Measurements from ENCODE around the gene KCNH8.
"Not testable (repeated sequence)": the region's sequence is repeated elsewhere in the genome, so short reads cannot be mapped to it uniquely, and the experiment has no call there.

The KCNH8 gene

DNA sequence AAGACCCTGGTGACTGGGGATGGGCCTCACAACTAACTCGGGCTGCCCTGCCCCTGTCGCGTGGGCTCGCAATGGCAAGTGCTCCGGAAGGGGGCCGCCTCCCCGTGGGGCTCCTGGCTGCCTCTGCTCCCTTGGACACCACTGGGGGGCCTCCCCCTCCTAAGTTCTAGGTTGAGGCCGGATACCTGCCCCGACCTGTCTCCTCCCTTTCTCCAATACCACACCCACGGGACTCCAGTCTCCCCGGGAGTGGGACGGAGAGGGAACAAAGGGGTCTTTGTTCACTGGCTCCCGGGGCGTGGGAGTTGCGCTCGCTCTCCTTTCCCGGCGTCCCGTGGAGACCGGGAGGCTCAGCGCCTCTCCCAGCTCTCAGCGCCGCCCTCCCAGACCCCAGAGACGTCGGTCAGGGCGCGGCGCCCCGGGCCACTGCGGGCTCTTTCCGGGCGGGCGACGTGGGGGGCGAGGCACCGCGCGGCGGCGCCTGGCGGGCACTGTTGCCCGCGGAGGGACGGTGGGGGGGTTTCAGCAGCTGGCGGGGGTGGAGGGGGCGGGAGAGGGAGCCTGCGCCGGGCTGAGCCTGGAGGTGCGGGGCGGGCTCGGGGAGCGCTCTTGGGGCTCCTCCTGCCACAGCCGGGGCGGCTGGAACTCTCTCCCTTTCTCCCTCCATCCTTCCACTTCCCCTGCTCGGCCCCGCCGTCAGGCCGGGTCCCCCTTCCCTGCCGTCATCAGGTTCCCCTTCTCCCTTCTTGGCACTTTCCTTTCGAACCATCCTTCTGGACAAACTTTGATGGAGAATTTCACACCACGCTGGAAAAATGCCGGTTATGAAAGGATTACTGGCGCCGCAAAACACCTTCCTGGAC is at the start of gene KCNH8:
KCNH8 (plus strand) TSS at position 606 of the 863 bp plus-strand sequence; CDS start at position 816, 210 bp downstream.
- Histone ChIP-seq H3K4me1 (ENCODE audit: insufficient read depth, low read length) (no peaks in the 10 kb centered on the region), H3K36me3 (ENCODE audit: insufficient read depth, low read length) (no peaks in the 10 kb centered on the region), H3K9ac (ENCODE audit: low read depth, low read length) (peak within 1 kb of the TSS; percentile 97), H3K9me3 (ENCODE audit: control insufficient read depth, insufficient read depth, low read length) (no peaks in the 10 kb centered on the region)

DNA sequence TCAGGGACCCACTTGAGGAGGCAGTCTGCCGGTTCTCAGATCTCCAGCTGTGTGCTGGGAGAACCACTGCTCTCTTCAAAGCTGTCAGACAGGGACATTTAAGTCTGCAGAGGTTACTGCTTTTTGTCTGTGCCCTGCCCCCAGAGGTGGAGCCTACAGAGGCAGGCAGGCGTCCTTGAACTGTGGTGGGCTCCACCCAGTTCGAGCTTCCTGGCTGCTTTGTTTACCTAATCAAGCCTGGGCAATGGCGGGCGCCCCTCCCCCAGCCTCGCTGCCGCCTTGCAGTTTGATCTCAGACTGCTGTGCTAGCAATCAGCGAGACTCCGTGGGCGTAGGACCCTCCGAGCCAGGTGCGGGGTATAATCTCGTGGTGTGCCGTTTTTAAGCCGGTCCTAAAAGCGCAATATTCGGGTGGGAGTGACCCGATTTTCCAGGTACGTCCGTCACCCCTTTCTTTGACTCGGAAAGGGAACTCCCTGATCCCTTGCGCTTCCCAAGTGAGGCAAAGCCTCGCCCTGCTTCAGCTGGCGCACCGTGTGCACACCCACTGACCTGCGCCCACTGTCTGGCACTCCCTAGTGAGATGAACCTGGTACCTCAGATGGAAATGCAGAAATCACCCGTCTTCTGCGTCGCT is 45.5 kb upstream of the KCNH8 start:
- peak overlapping the region; percentile 73 for H3K9ac ChIP-seq (ENCODE audit: low read depth, low read length)

DNA sequence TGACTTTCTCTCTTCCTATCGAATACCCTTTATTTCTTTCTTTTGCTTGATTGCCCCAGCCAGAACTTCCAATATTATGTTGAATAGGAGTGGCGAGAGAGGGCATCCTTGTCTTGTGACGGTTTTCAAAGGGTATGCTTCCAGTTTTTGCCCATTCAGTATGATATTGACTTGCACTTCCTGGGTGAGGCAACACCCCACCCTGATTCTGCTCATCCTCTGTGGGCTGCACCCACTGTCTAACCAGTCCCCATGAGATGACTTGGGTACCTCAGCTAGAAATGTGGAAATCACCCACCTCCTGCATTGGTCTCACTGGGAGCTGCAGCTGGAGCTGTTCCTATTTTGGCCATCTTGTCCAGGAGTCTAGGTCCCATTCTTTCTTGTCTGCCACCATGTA is 44.8 kb upstream of the KCNH8 start:
- Histone ChIP-seq H3K36me3 (ENCODE audit: insufficient read depth, low read length) (no peaks in the 10 kb centered on the region; the same call in 1 of the 2 replicates), H3K9me3 (ENCODE audit: control insufficient read depth, insufficient read depth, low read length) (no peaks in the 10 kb centered on the region; the same call in 1 of the 2 replicates), H3K4me1 (ENCODE audit: insufficient read depth, low read length) (no peaks in the 10 kb centered on the region), H3K9ac (ENCODE audit: low read depth, low read length) (peak overlapping the region; percentile 73; the same call in 1 of the 2 replicates)

More for the DNA sequence above, 45.5 kb upstream of the KCNH8 start:
- H3K4me1 ChIP-seq (ENCODE audit: insufficient read depth, low read length); H3K36me3 ChIP-seq (ENCODE audit: insufficient read depth, low read length); H3K9me3 ChIP-seq (ENCODE audit: control insufficient read depth, insufficient read depth, low read length): not testable (repeated sequence)

DNA sequence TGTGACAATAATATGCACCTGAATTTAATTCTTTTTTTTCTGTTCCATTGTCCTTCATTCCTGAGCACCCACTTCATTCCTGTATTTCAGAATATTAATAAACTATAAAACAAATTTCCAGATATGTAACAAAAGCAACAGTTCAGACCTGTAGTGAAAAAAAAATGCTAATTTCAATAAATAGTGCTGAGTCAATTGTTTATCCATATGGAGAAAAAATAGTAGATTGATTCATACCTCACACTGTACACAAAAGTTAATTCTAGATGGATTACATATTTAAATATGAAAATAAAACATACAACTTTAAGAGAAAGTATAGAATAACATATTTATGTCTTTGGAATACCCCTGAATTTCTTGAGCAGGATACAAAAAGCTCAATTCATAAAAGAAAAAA is 43.9 kb upstream of the KCNH8 start:
- no peak overlapping the region for H3K9ac ChIP-seq (ENCODE audit: low read depth, low read length)
- no peaks in the 10 kb centered on the region; the same call in 1 of the 2 replicates for H3K9me3 ChIP-seq (ENCODE audit: control insufficient read depth, insufficient read depth, low read length)
- no peaks in the 10 kb centered on the region for H3K4me1 ChIP-seq (ENCODE audit: insufficient read depth, low read length)
- no peaks in the 10 kb centered on the region; the same call in 1 of the 2 replicates for H3K36me3 ChIP-seq (ENCODE audit: insufficient read depth, low read length)

DNA sequence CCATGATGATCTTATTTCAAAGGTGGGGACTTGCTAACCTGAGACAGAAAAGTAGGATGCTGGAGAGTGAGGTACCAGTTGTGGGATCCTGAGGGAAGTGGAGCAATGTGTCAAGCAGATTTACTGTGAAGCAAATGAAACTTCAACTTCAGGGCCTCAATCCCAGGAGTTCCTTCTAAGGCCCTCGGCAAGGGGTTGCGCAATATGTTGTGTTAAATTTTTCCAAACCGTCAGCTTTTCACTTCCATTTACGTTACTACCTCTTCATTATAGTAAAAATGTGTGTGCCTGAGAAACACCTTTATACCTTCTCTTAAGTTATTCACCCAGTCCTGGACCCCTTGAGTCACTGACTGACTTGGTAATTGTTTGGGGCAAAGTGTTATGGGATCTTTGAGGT is 42.5 kb upstream of the KCNH8 start:
- no peaks in the 10 kb centered on the region for H3K4me1 ChIP-seq (ENCODE audit: insufficient read depth, low read length)
- H3K9ac ChIP-seq (ENCODE audit: low read depth, low read length), result no peak overlapping the region

DNA sequence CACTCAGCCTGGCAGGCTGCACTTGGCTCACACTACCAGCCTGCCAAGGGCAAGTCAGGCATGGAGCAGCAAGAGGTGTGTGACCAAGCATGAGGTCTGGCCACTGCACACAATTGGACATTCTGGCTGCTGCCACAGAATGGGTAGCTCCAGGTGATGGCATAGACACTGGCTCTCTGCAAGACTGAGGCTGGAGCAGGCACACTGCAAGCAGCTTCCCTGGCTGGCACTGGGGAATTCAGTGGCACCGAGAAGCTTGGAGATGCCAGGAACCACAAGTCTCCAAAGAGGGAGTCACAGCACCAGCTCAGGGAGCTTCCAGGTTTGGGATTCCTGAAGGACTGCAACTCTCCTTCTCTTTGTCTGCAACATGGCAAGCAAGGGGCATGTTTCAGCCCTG is 42.0 kb upstream of the KCNH8 start:
- Histone ChIP-seq H3K4me1 (ENCODE audit: insufficient read depth, low read length) (no peaks in the 10 kb centered on the region), H3K9me3 (ENCODE audit: control insufficient read depth, insufficient read depth, low read length) (no peaks in the 10 kb centered on the region; the same call in 1 of the 2 replicates), H3K9ac (ENCODE audit: low read depth, low read length) (no peak overlapping the region)

More for the DNA sequence above, 42.5 kb upstream of the KCNH8 start:
- Histone ChIP-seq H3K9me3 (ENCODE audit: control insufficient read depth, insufficient read depth, low read length) (no peaks in the 10 kb centered on the region; the same call in 1 of the 2 replicates), H3K36me3 (ENCODE audit: insufficient read depth, low read length) (no peaks in the 10 kb centered on the region; the same call in 1 of the 2 replicates)

DNA sequence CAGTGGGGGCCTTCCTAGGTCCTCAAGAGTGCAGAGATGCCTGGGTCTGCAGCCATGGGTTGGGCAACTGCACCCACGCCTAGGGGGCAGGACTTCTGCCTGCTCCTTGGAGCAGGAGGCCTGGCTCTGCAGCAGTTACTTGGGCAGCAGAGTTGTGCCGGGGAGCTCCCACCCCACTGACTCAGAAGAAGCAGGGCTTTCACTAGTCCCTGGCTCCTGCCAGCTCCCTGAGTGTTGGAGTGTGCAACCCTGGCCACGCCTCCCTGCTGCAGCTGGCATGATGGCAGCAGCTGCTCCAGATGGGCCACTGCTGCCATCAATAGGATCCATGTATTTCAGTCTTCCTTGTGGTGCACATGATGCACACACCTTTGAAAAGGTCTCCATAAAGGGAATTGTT is 40.6 kb upstream of the KCNH8 start:
- Histone ChIP-seq H3K9me3 (ENCODE audit: control insufficient read depth, insufficient read depth, low read length) (no peaks in the 10 kb centered on the region; the same call in 1 of the 2 replicates), H3K4me1 (ENCODE audit: insufficient read depth, low read length) (no peaks in the 10 kb centered on the region), H3K9ac (ENCODE audit: low read depth, low read length) (no peak overlapping the region), H3K36me3 (ENCODE audit: insufficient read depth, low read length) (no peaks in the 10 kb centered on the region; the same call in 1 of the 2 replicates)

More for the DNA sequence above, 42.0 kb upstream of the KCNH8 start:
- no peaks in the 10 kb centered on the region; the same call in 1 of the 2 replicates for H3K36me3 ChIP-seq (ENCODE audit: insufficient read depth, low read length)

DNA sequence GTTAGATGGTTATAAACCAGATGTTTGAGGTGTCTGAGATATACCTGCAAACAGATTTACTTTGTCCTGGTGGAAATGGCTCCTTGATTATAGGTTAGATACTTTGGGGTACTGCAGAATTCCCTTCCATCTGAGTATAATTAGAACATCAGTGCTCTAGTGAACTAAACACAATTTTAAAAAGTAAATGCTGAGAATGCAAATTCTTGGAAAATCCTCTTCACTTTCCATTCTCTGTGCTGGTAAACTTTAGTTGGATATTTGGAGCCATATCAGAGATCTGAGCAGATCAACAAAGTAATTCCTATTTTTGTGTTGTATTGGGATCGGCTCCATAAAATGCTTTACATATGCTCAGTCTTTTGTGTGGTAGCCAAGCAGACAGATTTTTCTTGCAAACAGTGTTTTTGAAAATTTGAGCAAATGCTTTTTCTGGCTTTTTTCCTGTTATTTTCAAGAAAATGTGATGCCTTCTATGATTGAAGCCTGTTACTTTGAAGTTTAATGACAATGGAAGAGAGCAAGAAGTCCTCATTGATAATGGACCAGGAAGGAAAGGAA is 37.9 kb upstream of the KCNH8 start:
- no peaks in the 10 kb centered on the region for H3K4me1 ChIP-seq (ENCODE audit: insufficient read depth, low read length)
- no peak overlapping the region for H3K9ac ChIP-seq (ENCODE audit: low read depth, low read length)
- no peaks in the 10 kb centered on the region; the same call in 1 of the 2 replicates for H3K36me3 ChIP-seq (ENCODE audit: insufficient read depth, low read length)
- no peaks in the 10 kb centered on the region; the same call in 1 of the 2 replicates for H3K9me3 ChIP-seq (ENCODE audit: control insufficient read depth, insufficient read depth, low read length)

DNA sequence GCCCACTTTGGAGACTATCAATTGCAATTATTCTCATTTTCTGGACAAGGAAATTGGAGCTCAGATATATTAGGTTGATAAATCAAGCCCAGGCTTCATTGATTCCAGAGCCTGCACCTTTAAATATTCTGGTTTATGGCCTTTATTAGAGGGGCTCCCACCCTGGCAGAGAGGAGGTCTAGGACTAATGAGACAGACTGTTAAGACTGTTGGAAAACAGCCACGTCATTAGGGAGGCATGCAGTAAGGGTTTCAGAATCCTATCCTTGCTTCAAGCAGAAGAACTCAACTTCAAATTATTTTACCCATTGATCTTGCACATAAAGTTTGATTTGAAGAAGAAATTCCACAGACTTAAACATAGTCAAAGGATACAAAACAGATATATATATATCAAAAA is 33.8 kb upstream of the KCNH8 start:
- Histone ChIP-seq H3K36me3 (ENCODE audit: insufficient read depth, low read length) (no peaks in the 10 kb centered on the region), H3K9ac (ENCODE audit: low read depth, low read length) (no peak overlapping the region), H3K9me3 (ENCODE audit: control insufficient read depth, insufficient read depth, low read length) (peaks cover 4% of the 10 kb centered on the region; the same call in 1 of the 2 replicates), H3K4me1 (ENCODE audit: insufficient read depth, low read length) (no peaks in the 10 kb centered on the region)

DNA sequence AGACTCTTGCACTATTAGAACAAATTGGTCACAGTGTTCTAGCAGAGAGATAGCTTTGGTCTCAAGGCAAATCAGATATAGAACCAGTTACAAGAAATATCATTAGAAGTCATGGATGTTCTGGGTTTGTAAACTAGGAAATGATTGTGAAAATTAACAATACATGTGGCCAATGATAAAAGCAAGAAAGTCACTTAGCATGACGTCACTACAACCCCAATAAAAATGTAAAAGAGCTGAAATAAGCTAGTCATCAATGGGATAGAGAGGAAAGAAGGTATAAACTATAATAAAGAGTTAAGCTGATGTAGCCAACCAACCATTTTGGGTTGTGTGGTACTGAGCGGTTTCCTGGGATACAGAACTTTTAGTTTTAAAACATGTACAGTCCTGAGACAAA is 32.1 kb upstream of the KCNH8 start:
- no peaks in the 10 kb centered on the region for H3K36me3 ChIP-seq (ENCODE audit: insufficient read depth, low read length)
- H3K9me3 ChIP-seq (ENCODE audit: control insufficient read depth, insufficient read depth, low read length), result peaks cover 4% of the 10 kb centered on the region; the same call in 1 of the 2 replicates
- H3K4me1 ChIP-seq (ENCODE audit: insufficient read depth, low read length), result no peaks in the 10 kb centered on the region
- no peak overlapping the region for H3K9ac ChIP-seq (ENCODE audit: low read depth, low read length)

DNA sequence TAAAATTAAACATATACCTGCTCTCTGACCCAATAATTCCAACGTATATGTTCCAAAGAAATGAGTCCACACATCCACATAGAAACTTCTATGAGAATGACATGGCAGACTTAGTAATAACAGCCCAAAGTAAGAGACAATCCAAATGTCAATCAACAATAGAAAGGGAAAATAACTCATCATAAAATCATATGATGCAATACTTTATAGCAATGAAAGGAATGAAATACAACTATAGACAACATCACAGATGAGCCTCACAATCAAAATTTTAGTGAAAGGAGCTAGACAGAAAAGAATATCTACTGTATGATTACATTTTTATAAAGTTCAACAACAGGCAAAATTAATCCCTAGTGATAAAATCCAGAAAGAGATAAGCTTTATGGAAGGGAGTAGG is 23.6 kb upstream of the KCNH8 start:
- no peak overlapping the region for H3K9ac ChIP-seq (ENCODE audit: low read depth, low read length)
- H3K36me3 ChIP-seq (ENCODE audit: insufficient read depth, low read length), result no peaks in the 10 kb centered on the region
- peaks cover 4% of the 10 kb centered on the region; the same call in 1 of the 2 replicates for H3K9me3 ChIP-seq (ENCODE audit: control insufficient read depth, insufficient read depth, low read length)
- 0 out of 2 replicates have a peak, but pooled peaks cover 1% of the 10 kb centered on the region for H3K4me1 ChIP-seq (ENCODE audit: insufficient read depth, low read length)

DNA sequence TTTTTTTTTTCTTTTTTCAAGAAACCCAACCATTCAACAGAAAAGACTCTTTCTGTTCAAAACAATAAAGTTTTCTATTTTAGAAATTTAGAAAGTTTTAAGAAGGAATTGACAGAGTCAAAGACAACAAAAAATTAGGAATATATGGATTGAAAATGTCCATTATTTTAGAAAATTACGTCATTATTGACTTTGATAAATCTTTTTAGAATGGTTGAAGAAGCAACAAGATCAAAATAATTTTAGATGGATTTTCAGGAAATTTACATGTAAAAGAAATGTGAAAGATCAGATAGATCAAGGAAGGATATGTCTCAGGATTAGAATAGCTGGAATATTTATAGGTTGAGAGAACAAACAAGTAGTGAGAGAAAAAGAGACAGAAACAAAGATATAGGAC is 8.4 kb upstream of the KCNH8 start:
- no peaks in the 10 kb centered on the region for H3K4me1 ChIP-seq (ENCODE audit: insufficient read depth, low read length)
- H3K36me3 ChIP-seq (ENCODE audit: insufficient read depth, low read length), result no peaks in the 10 kb centered on the region

DNA sequence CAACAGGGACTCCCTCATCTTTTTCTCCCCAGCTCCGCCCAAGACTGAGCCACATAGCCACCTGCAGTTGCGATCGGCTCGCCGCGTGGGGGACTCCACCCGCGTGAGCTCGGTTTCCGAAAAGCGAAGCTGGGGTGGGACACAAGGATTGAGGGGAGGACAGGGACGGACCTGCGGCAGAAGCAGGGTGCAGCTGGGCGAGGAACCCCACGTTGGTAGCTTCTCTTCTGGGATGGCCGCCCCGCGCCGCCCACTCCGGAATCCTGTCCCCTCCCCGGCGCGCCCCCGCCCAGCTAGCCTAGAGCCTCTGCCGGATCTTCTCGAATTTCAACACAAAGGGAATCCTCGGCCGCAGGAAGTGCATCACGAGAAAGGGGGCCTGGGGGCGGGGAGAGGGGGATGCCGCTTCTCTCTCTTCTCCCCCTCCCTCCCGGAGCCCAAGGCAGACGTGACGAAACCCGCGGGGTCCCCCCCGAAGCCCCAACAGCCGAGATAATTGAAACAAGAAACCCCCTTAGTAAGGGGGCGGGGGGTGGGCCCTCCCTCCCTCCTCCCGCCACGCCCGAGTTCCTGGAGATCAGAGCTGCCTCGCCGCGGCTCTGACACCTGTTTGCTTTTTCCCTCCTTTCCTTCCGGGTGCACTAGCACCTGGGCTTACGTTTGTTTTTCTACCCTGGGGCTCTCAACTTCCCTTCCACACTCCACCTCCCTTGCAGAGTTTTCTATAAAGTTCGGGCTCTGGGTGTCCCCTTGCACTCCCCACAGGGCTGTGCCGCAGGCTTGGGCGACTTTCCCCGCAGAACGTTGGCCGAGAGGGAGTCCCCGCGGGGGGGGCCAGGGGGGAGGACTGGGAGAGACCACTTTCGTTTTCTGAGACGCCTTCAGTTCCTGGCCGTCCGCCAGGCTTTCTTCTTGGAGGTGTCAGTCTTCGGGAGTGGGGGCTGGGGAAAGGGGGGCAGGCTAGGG is 1.3 kb upstream of the KCNH8 start:
- Histone ChIP-seq H3K4me1 (ENCODE audit: insufficient read depth, low read length) (no peaks in the 10 kb centered on the region), H3K9me3 (ENCODE audit: control insufficient read depth, insufficient read depth, low read length) (no peaks in the 10 kb centered on the region), H3K9ac (ENCODE audit: low read depth, low read length) (peak overlapping the region; percentile 97), H3K36me3 (ENCODE audit: insufficient read depth, low read length) (no peaks in the 10 kb centered on the region)

More for the DNA sequence above, 8.4 kb upstream of the KCNH8 start:
- Histone ChIP-seq H3K9ac (ENCODE audit: low read depth, low read length) (no peak overlapping the region), H3K9me3 (ENCODE audit: control insufficient read depth, insufficient read depth, low read length) (no peaks in the 10 kb centered on the region)

Measured in ES-I3 (cell line).